GM12872 (cell line): Measurements from ENCODE around the gene ALKBH4.

Experiments
- CTCF ChIP-seq: IDR thresholded peaks from 3 replicates; pipeline ENCODE4 v1.5.1; 2011; ENCODE audit warnings: low read depth, mild to moderate bottlenecking, low read length, moderate library complexity; ENCODE audit not compliant: insufficient read depth

Gene ALKBH4

GRCh38 chr7:102431617-102432298, 32.9 kb downstream of the ALKBH4 start:
- TF ChIP-seq CTCF, result no peak

GRCh38 chr7:102429141-102429899, 35.3 kb downstream of the ALKBH4 start:
- no peak for TF ChIP-seq CTCF

GRCh38 chr7:102427019-102427405, 37.7 kb downstream of the ALKBH4 start:
- TF ChIP-seq CTCF, result no peak

GRCh38 chr7:102426268-102427018, 38.2 kb downstream of the ALKBH4 start:
- no peak for TF ChIP-seq CTCF

- TF ChIP-seq CTCF, result no peak
These were observed 38.9 kb downstream of the ALKBH4 start for GRCh38 chr7:102425639-102426267.

GRCh38 chr7:102424787-102425218, 39.9 kb downstream of the ALKBH4 start:
- TF ChIP-seq CTCF, result no peak

- no peak for TF ChIP-seq CTCF
These were observed 40.5 kb downstream of the ALKBH4 start for GRCh38 chr7:102424129-102424551.
